ENCODE results near the gene ZBTB8B.

The ZBTB8B gene

GRCh38 chr1:32486463-32487113 is 21.7 kb downstream of the ZBTB8B start:
- no peak for DNase-seq (ENCODE audit: low read depth)
- no peak for TF ChIP-seq CTCF (IDR thresholded peaks at IDR 0.05; ENCODE audit: low read depth, low read length, missing control alignments)

GRCh38 chr1:32487182-32487581 is 22.3 kb downstream of the ZBTB8B start:
- no peak for DNase-seq (ENCODE audit: low read depth)
- no peak overlapping the region for H3K4me3 ChIP-seq (ENCODE audit: low read depth, low read length)
- no peak for TF ChIP-seq CTCF (IDR thresholded peaks at IDR 0.05; ENCODE audit: low read depth, low read length, missing control alignments)

More at GRCh38 chr1:32486463-32487113, 21.7 kb downstream of the ZBTB8B start:
- H3K4me3 ChIP-seq (ENCODE audit: low read depth, low read length): no peak overlapping the region

GRCh38 chr1:32489774-32490454 is 25.0 kb downstream of the ZBTB8B start:
- no peak overlapping the region for H3K4me3 ChIP-seq (ENCODE audit: low read depth, low read length)

GRCh38 chr1:32491386-32491785 is 26.5 kb downstream of the ZBTB8B start:
- no peak overlapping the region for H3K4me3 ChIP-seq (ENCODE audit: low read depth, low read length)
- TF ChIP-seq CTCF (IDR thresholded peaks at IDR 0.05; ENCODE audit: low read depth, low read length, missing control alignments): no peak
- DNase-seq (ENCODE audit: low read depth): no peak

More at GRCh38 chr1:32489774-32490454, 25.0 kb downstream of the ZBTB8B start:
- TF ChIP-seq CTCF (IDR thresholded peaks at IDR 0.05; ENCODE audit: low read depth, low read length, missing control alignments): no peak
- no peak for DNase-seq (ENCODE audit: low read depth)

GRCh38 chr1:32494196-32494595 is 29.3 kb downstream of the ZBTB8B start:
- DNase-seq (ENCODE audit: low read depth): no peak
- TF ChIP-seq CTCF (IDR thresholded peaks at IDR 0.05; ENCODE audit: low read depth, low read length, missing control alignments): no peak
- H3K4me3 ChIP-seq (ENCODE audit: low read depth, low read length): no peak overlapping the region

- H3K4me3 ChIP-seq (ENCODE audit: low read depth, low read length): no peak overlapping the region
- TF ChIP-seq CTCF (IDR thresholded peaks at IDR 0.05; ENCODE audit: low read depth, low read length, missing control alignments): no peak
- DNase-seq (ENCODE audit: low read depth): no peak
Observed at GRCh38 chr1:32494711-32495337, 30.0 kb downstream of the ZBTB8B start.

Measured in GM12864 (cell line).